Gastroesophageal sphincter (tissue), 4 donors: ENCODE data around the gene NOTUM. TPM values are rescaled to one million over a fixed set of nuclear protein-coding genes. Genes with fewer than 3 reads are reported as not detected.

Experiments used
- ATAC-seq: fragments of 150-250 bp; one replicate; pipeline ENCODE4 v1.9.1; 2016; ENCODE audit warnings: mild to moderate bottlenecking, moderate library complexity
- H3K27ac ChIP-seq, 4 donors: fragments of 200-600 bp; sonication (generic) in 3 of 4; 1 replicate in 3 of 4; 2 replicates in 1 of 4; pipeline ENCODE4 v1.5.1; 2016 to 2019
- H3K27me3 ChIP-seq: fragments of 200-600 bp; sonication (generic); one replicate; pipeline ENCODE4 v1.5.1; 2019
- H3K36me3 ChIP-seq, 2 donors: fragments of 200-600 bp; sonication (generic); one replicate each; pipeline ENCODE4 v1.5.1; 2019; ENCODE audit warnings: control low read depth in 1 of 2
- H3K4me1 ChIP-seq, 3 donors: fragments of 200-600 bp; sonication (generic); 1 replicate in 2 of 3; 2 replicates in 1 of 3; pipeline ENCODE4 v1.5.1; 2016 to 2019; ENCODE audit warnings: control low read depth in 2 of 3
- H3K4me3 ChIP-seq, 2 donors: fragments of 200-600 bp; sonication (generic); one replicate each; pipeline ENCODE4 v1.5.1; 2019; ENCODE audit warnings: mild to moderate bottlenecking in 1 of 2, moderate library complexity in 1 of 2
- H3K9me3 ChIP-seq, 3 donors: fragments of 200-600 bp; sonication (generic); one replicate each; pipeline ENCODE4 v1.5.1; 2017 to 2019; ENCODE audit warnings: control low read depth in 2 of 3
- CTCF ChIP-seq, 4 experiments: fragments of 200-600 bp in 2 of 4; fragments of 450-650 bp in 2 of 4; sonication (generic) in 1 of 4; IDR thresholded peaks; one replicate each; pipeline ENCODE4 v1.5.1; 2017 to 2019; ENCODE audit warnings: antibody characterized with exemption in 4 of 4, mild to moderate bottlenecking in 2 of 4, moderate library complexity in 2 of 4
- EP300 ChIP-seq: sonication (generic); formaldehyde crosslinking; IDR thresholded peaks from one replicate; pipeline ENCODE4 v1.6.1; 2017; ENCODE audit warnings: antibody characterized with exemption, mild to moderate bottlenecking
- POLR2A ChIP-seq, 2 donors: fragments of 450-650 bp; IDR thresholded peaks; one replicate each; pipeline ENCODE4 v1.6.1; 2017; ENCODE audit warnings: antibody characterized with exemption in 2 of 2, mild to moderate bottlenecking in 2 of 2, moderate library complexity in 1 of 2
- POLR2AphosphoS5 ChIP-seq: sonication (generic); formaldehyde crosslinking; IDR thresholded peaks from one replicate; pipeline ENCODE4 v1.6.1; 2017; ENCODE audit warnings: antibody characterized with exemption
- WGBS, 2 donors: methylation state at CpG; one replicate each; pipeline ENCODE4 v1.1.5; 2018; ENCODE audit warnings: low coverage in 1 of 2; 5-methylcytosine and 5-hydroxymethylcytosine counted together
- total RNA-seq, 4 donors: library from RNA; depleted of rRNA; stranded (reverse); fragments of >200 nt; gene quantifications; one replicate each; pipeline ENCODE4 v1.1.0, GENCODE V29; 2016

The NOTUM gene
- total RNA-seq = under 1 TPM in 1 of 4 donors, not detected in 3; 0.22 TPM

DNA sequence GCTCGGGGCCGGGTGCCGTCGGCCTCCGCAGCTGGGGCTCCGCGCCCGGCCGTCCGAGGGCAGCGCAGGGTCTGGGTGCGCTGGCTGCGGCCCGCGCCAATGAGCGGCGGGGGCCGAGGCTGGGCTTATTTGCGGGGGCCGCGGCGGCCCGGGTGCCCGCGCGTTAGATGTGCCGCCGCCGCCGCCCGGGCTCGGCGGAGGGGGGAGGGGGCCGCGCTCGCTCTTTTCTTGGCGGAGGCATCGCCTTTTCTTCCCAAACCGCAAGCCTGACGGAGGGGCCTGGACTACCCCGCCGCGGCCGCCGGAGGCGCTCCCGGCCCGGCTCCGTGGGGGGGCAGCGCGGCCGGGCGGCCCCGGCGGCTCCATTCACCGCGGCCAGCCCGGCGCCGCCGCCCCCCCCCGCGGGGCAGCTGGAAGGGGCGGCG lies at the start of gene NOTUM:
Gene NOTUM (minus strand): TSS at position 101 of the 425 bp plus-strand sequence. CDS start 278 bp downstream, outside the sequence.
- H3K4me1 ChIP-seq = peaks cover 0 to 32% (median 9%) of the 10 kb centered on the region in 3 donors
- TF ChIP-seq CTCF (IDR thresholded peaks at IDR 0.05) (peak in 1 of 4 experiments; percentile 48), EP300 (no peak)
- H3K27me3 ChIP-seq = peaks cover 94% of the 10 kb centered on the region
- H3K9me3 ChIP-seq = no peaks in the 10 kb centered on the region
- no peak within 1 kb of the TSS for H3K27ac ChIP-seq
- no peaks in the 10 kb centered on the region for H3K36me3 ChIP-seq
- WGBS, 2 donors = no CpG with 5 or more reads among the region's 65 CpGs
- H3K4me3 ChIP-seq = peak within 1 kb of the TSS; percentile 18 to 49
- no peak for ATAC-seq

DNA sequence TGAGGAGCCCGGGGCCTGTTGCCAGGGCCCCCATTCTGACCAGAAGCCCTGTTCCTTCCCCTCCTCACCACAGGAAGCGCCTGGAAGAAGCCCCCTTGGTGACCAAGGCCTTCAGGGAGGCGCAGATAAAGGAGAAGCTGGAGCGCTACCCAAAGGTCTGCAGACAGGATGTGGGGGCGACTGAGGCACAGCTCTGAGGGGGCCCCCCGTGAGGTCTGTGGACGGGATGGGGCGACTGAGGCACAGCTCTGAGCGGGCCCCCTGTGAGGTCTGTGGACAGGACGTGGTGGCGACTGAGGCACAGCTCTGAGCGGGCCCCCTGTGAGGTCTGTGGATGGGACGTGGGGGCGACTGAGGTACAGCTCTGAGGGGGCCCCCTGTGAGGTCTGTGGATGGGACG lies 48.4 kb upstream of the NOTUM start:
- no peaks in the 10 kb centered on the region for H3K27me3 ChIP-seq
- no peak for TF ChIP-seq CTCF (IDR thresholded peaks at IDR 0.05)
- TF ChIP-seq POLR2A (IDR thresholded peaks at IDR 0.05) = no peak
- TF ChIP-seq EP300 = no peak
- no peak for TF ChIP-seq POLR2AphosphoS5
- peaks cover 0 to 34% of the 10 kb centered on the region in 2 donors for H3K36me3 ChIP-seq
- 89 to 100% methylated on average over 1 to 3 of the region's 15 CpGs for WGBS, 2 donors
- H3K4me3 ChIP-seq = no peak overlapping the region
- no peaks in the 10 kb centered on the region for H3K9me3 ChIP-seq
- peaks cover 0 to 26% (median 5%) of the 10 kb centered on the region in 3 donors for H3K4me1 ChIP-seq
- ATAC-seq = no peak
- no peak overlapping the region for H3K27ac ChIP-seq

- H3K4me3 ChIP-seq = no peak overlapping the region
- no peak for TF ChIP-seq POLR2A (IDR thresholded peaks at IDR 0.05)
- no peak for TF ChIP-seq CTCF (IDR thresholded peaks at IDR 0.05)
- TF ChIP-seq EP300 = no peak
- no peak for TF ChIP-seq POLR2AphosphoS5
- WGBS, 2 donors = 80% methylated on average over 1 of the region's 28 CpGs; no CpG with 5 or more reads in 1 of the 2 donors
- no peaks in the 10 kb centered on the region for H3K9me3 ChIP-seq
- H3K27me3 ChIP-seq = no peaks in the 10 kb centered on the region
- peaks cover 0 to 34% of the 10 kb centered on the region in 2 donors for H3K36me3 ChIP-seq
- H3K27ac ChIP-seq = no peak overlapping the region
- ATAC-seq = no peak
- peaks cover 0 to 30% (median 10%) of the 10 kb centered on the region in 3 donors for H3K4me1 ChIP-seq
These were observed 48.0 kb upstream of the NOTUM start for GRCh38 chr17:82008941-82009405.

GRCh38 chr17:82008258-82008940 lies 47.4 kb upstream of the NOTUM start:
- Histone ChIP-seq H3K4me1 (peaks cover 0 to 36% (median 16%) of the 10 kb centered on the region in 3 donors), H3K27ac (no peak overlapping the region), H3K36me3 (peaks cover 0 to 34% of the 10 kb centered on the region in 2 donors), H3K4me3 (no peak overlapping the region), H3K27me3 (no peaks in the 10 kb centered on the region), H3K9me3 (no peaks in the 10 kb centered on the region)
- ATAC-seq = no peak
- WGBS, 2 donors = no CpG with 5 or more reads among the region's 26 CpGs
- TF ChIP-seq POLR2A (IDR thresholded peaks at IDR 0.05) = no peak
- TF ChIP-seq EP300 = no peak
- TF ChIP-seq POLR2AphosphoS5 = no peak
- TF ChIP-seq CTCF (IDR thresholded peaks at IDR 0.05) = no peak
